Panc1 (cell line): ENCODE measurements around the gene RTL5.

Experiments
- POLR2AphosphoS5 ChIP-seq: IDR thresholded peaks from 2 replicates; pipeline ENCODE4 v1.6.1; 2012; ENCODE audit warnings: mild to moderate bottlenecking, low read depth, low read length, moderate library complexity
- TF ChIP-seq, protein P1 (sequence below): fragments of 450-650 bp; IDR thresholded peaks from 2 replicates; pipeline ENCODE4 v1.5.1; 2017; ENCODE audit warnings: mild to moderate bottlenecking
- TF ChIP-seq, protein P2 (sequence below), 2 experiments: IDR thresholded peaks; 2 replicates each; pipeline ENCODE4 v1.6.1; 2011 to 2012; ENCODE audit warnings: low read depth in 2 of 2, control low read depth in 1 of 2, low read length in 1 of 2, mild to moderate bottlenecking in 1 of 2, moderate library complexity in 1 of 2; ENCODE audit not compliant: insufficient read depth in 1 of 2

DNA sequence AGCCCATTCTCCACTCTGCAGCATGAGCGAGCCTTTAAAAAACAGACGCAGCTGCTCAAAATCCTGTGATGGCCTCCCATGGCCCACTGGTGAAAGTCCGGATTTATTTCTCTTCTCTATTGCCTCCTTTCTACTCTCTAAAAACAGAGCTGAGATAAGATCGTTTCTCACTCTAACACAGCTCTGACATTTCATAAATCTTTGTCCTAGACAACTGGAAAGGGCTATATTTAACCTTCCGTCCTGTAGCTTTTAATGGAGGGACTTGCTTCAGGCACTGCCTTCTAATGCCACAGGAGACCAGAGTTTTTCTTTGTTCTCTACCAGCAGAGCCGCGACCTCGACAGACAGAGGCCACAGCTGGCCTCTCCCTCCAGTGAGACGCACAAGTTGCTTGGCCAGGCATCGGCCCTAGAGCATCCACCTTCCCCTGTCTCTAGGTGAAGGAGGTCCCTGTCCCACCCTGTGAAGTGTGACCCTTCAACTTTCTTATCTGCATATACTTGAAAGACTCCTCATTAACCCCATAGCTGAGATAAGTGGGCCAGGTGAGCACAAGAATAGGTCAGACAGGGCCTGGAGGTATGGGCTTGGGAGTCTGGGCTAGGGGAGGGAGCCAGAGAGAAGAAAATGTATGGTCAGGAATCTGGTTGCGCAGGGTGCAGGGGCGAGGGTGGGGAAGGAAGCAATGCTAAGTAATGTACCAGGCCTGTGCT is 50.0 kb downstream of the RTL5 start:
- TF ChIP-seq, protein P1, sequence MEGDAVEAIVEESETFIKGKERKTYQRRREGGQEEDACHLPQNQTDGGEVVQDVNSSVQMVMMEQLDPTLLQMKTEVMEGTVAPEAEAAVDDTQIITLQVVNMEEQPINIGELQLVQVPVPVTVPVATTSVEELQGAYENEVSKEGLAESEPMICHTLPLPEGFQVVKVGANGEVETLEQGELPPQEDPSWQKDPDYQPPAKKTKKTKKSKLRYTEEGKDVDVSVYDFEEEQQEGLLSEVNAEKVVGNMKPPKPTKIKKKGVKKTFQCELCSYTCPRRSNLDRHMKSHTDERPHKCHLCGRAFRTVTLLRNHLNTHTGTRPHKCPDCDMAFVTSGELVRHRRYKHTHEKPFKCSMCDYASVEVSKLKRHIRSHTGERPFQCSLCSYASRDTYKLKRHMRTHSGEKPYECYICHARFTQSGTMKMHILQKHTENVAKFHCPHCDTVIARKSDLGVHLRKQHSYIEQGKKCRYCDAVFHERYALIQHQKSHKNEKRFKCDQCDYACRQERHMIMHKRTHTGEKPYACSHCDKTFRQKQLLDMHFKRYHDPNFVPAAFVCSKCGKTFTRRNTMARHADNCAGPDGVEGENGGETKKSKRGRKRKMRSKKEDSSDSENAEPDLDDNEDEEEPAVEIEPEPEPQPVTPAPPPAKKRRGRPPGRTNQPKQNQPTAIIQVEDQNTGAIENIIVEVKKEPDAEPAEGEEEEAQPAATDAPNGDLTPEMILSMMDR, result no peak
- TF ChIP-seq, protein P2, sequence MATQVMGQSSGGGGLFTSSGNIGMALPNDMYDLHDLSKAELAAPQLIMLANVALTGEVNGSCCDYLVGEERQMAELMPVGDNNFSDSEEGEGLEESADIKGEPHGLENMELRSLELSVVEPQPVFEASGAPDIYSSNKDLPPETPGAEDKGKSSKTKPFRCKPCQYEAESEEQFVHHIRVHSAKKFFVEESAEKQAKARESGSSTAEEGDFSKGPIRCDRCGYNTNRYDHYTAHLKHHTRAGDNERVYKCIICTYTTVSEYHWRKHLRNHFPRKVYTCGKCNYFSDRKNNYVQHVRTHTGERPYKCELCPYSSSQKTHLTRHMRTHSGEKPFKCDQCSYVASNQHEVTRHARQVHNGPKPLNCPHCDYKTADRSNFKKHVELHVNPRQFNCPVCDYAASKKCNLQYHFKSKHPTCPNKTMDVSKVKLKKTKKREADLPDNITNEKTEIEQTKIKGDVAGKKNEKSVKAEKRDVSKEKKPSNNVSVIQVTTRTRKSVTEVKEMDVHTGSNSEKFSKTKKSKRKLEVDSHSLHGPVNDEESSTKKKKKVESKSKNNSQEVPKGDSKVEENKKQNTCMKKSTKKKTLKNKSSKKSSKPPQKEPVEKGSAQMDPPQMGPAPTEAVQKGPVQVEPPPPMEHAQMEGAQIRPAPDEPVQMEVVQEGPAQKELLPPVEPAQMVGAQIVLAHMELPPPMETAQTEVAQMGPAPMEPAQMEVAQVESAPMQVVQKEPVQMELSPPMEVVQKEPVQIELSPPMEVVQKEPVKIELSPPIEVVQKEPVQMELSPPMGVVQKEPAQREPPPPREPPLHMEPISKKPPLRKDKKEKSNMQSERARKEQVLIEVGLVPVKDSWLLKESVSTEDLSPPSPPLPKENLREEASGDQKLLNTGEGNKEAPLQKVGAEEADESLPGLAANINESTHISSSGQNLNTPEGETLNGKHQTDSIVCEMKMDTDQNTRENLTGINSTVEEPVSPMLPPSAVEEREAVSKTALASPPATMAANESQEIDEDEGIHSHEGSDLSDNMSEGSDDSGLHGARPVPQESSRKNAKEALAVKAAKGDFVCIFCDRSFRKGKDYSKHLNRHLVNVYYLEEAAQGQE (IDR thresholded peaks at IDR 0.05; ENCODE audit: insufficient read depth in 1 of 2, low read depth in 2 of 2, low read length in 1 of 2), result no peak
- TF ChIP-seq POLR2AphosphoS5, result no peak
